ENCODE results near the gene SLC25A10. TPM values are rescaled to one million over a fixed set of nuclear protein-coding genes. Genes with fewer than 3 reads are reported as not detected.

Gene SLC25A10
- total RNA-seq, 1 experiment from 2014 or later = 30.9 TPM

- H2AK5ac ChIP-seq (ENCODE audit: insufficient read length, low read length) = no peak overlapping the region
- H3K79me2 ChIP-seq (ENCODE audit: insufficient read depth, low read length) = peaks cover 8% of the 10 kb centered on the region; the same call in 1 of the 2 replicates
- H3K23ac ChIP-seq (ENCODE audit: insufficient read length, low read depth, low read length) = no peak overlapping the region
- peak overlapping the region; percentile 84 for H3K4me2 ChIP-seq (ENCODE audit: insufficient read depth, insufficient read length, low read length)
- H2BK20ac ChIP-seq (ENCODE audit: low read depth, low read length, poor library complexity, severe bottlenecking) = no peak overlapping the region
- TF ChIP-seq, protein P1, sequence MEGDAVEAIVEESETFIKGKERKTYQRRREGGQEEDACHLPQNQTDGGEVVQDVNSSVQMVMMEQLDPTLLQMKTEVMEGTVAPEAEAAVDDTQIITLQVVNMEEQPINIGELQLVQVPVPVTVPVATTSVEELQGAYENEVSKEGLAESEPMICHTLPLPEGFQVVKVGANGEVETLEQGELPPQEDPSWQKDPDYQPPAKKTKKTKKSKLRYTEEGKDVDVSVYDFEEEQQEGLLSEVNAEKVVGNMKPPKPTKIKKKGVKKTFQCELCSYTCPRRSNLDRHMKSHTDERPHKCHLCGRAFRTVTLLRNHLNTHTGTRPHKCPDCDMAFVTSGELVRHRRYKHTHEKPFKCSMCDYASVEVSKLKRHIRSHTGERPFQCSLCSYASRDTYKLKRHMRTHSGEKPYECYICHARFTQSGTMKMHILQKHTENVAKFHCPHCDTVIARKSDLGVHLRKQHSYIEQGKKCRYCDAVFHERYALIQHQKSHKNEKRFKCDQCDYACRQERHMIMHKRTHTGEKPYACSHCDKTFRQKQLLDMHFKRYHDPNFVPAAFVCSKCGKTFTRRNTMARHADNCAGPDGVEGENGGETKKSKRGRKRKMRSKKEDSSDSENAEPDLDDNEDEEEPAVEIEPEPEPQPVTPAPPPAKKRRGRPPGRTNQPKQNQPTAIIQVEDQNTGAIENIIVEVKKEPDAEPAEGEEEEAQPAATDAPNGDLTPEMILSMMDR (conservative IDR thresholded peaks at IDR 0.05) = no peak
- H3T11ph ChIP-seq (ENCODE audit: low read length) = no peak overlapping the region
- Mint-ChIP-seq H3K4me1 (peaks cover 6 to 17% of the 10 kb centered on the region in 2 experiments), H3K27me3 (ENCODE audit: low read depth) (no peaks in the 10 kb centered on the region; the same call in 1 of the 2 replicates), H3K4me3 (peak overlapping the region; percentile 89 to 93), H3K27ac (peak overlapping the region in 2 of 3 experiments; percentile 77 to 83; a peak in 3 of 7 replicates), H3K9me3 (no peaks in the 10 kb centered on the region), H3K36me3 (ENCODE audit: insufficient read depth in 1 of 3, low read depth in 3 of 3) (peaks cover 30 to 68% (median 47%) of the 10 kb centered on the region in 3 experiments)
- H3K27ac ChIP-seq (ENCODE audit: insufficient read length, low read depth, low read length) = no peak overlapping the region
- WGBS (ENCODE audit: extremely low coverage, insufficient read length, low lambda C conversion rate) = no CpG with 5 or more reads among the region's 27 CpGs
- H2BK5ac ChIP-seq (ENCODE audit: insufficient read length, low read length) = no peak overlapping the region
- no peaks in the 10 kb centered on the region for H3K27me3 ChIP-seq (ENCODE audit: insufficient read depth, low read length)
- peaks cover 19% of the 10 kb centered on the region for H3K23me2 ChIP-seq (ENCODE audit: insufficient read length, low read depth, low read length, poor library complexity, severe bottlenecking)
- no peaks in the 10 kb centered on the region for H4K20me1 ChIP-seq (ENCODE audit: control insufficient read depth, insufficient read depth, insufficient read length)
- no peaks in the 10 kb centered on the region for H3K9me3 ChIP-seq (ENCODE audit: control insufficient read depth, low read depth, low read length)
- H3K14ac ChIP-seq (ENCODE audit: insufficient read depth, low read length) = peak overlapping the region; percentile 86
- 0 out of 2 replicates have a peak, but pooled peaks cover 4% of the 10 kb centered on the region for H3K4me1 ChIP-seq (ENCODE audit: insufficient read depth, low read length)
- no peak for DNase-seq
- H3K9ac ChIP-seq (ENCODE audit: extremely low read depth, insufficient read length, low read length) = peak overlapping the region; percentile 84
- H2BK12ac ChIP-seq (ENCODE audit: insufficient read length, low read depth, low read length) = no peak overlapping the region
- H3K4ac ChIP-seq (ENCODE audit: low read depth, low read length) = no peak overlapping the region
- H3K56ac ChIP-seq (ENCODE audit: insufficient read length, low read depth, low read length) = no peak overlapping the region
- no peak overlapping the region for H2BK120ac ChIP-seq (ENCODE audit: low read depth, low read length, poor library complexity, severe bottlenecking)
- no peak overlapping the region for H4K5ac ChIP-seq (ENCODE audit: insufficient read length, low read depth, low read length)
- peaks cover 8% of the 10 kb centered on the region for H3K79me1 ChIP-seq (ENCODE audit: insufficient read depth, low read depth, low read length, poor library complexity, severe bottlenecking)
- no peak overlapping the region for H2AFZ ChIP-seq (ENCODE audit: low read length)
- no peak overlapping the region; the same call in 1 of the 2 replicates for H2BK15ac ChIP-seq (ENCODE audit: low read depth, low read length)
- no peak overlapping the region for H4K8ac ChIP-seq (replicated peaks; ENCODE audit: insufficient read length, low read depth, low read length)
- peak overlapping the region; percentile 25 for H3K18ac ChIP-seq (ENCODE audit: insufficient read length, low read depth, low read length)
- H4K91ac ChIP-seq (ENCODE audit: insufficient read length, low read depth, low read length) = no peak overlapping the region
Observed at GRCh38 chr17:81703747-81704654, 8.1 kb upstream of the SLC25A10 start.
